Neural progenitor cell (in vitro differentiated cells): Measurements from ENCODE around the gene CHRNB4. TPM values are rescaled to one million over a fixed set of nuclear protein-coding genes. Genes with fewer than 3 reads are reported as not detected.
A peak's percentile ranks its signal among the peaks of the same experiment; 100 is the strongest.

Source experiments
- DNase-seq: peaks from one replicate; pipeline ENCODE4 v3.0.0-alpha.2; 2016; ENCODE audit warnings: low spot score
- H2AFZ ChIP-seq: fragments of 200-600 bp; sonication (generic); replicated peaks from 2 replicates; pipeline ENCODE4 v1.6.1; 2016; ENCODE audit warnings: antibody characterized with exemption
- H3F3A ChIP-seq: fragments of 200-600 bp; sonication (generic); 2 replicates; pipeline ENCODE4 v1.6.1; 2016; ENCODE audit warnings: antibody characterized with exemption, low read depth
- H3K27ac ChIP-seq: fragments of 200-600 bp; sonication (generic); 2 replicates; pipeline ENCODE4 v1.5.1; 2016; ENCODE audit warnings: mild to moderate bottlenecking
- H3K27me3 ChIP-seq: fragments of 200-600 bp; sonication (generic); 2 replicates; pipeline ENCODE4 v1.6.1; 2016; ENCODE audit warnings: mild to moderate bottlenecking, moderate library complexity
- H3K36me3 ChIP-seq: fragments of 200-600 bp; sonication (generic); 2 replicates; pipeline ENCODE4 v1.5.1; 2016
- H3K4me1 ChIP-seq: fragments of 200-600 bp; sonication (generic); 2 replicates; pipeline ENCODE4 v1.6.1; 2016; ENCODE audit warnings: mixed run types
- H3K4me2 ChIP-seq: fragments of 200-600 bp; sonication (generic); 2 replicates; pipeline ENCODE4 v1.6.1; 2016
- H3K4me3 ChIP-seq: fragments of 200-600 bp; sonication (generic); 2 replicates; pipeline ENCODE4 v1.5.1; 2016
- H3K79me2 ChIP-seq: fragments of 200-600 bp; sonication (generic); 2 replicates; pipeline ENCODE4 v1.6.1; 2016; ENCODE audit warnings: low read depth
- H3K9ac ChIP-seq: fragments of 200-600 bp; sonication (generic); 2 replicates; pipeline ENCODE4 v1.6.1; 2016
- H3K9me3 ChIP-seq: fragments of 200-600 bp; sonication (generic); 2 replicates; pipeline ENCODE4 v1.5.1; 2016; ENCODE audit warnings: low read depth
- H4K20me1 ChIP-seq: fragments of 200-600 bp; sonication (generic); 2 replicates; pipeline ENCODE4 v1.6.1; 2016; ENCODE audit warnings: low read depth
- H3K27ac Mint-ChIP-seq: 3 replicates; pipeline ENCODE4 v1.8.0; 2021; ENCODE audit warnings: mixed read lengths
- H3K27me3 Mint-ChIP-seq: 2 replicates; pipeline ENCODE4 v1.8.0; 2022; ENCODE audit warnings: low read depth, mild to moderate bottlenecking, inconsistent platforms, moderate library complexity, mixed read lengths; ENCODE audit not compliant: insufficient read depth
- H3K36me3 Mint-ChIP-seq: 3 replicates; pipeline ENCODE4 v1.8.0; 2021; ENCODE audit warnings: mixed read lengths
- H3K4me1 Mint-ChIP-seq: 3 replicates; pipeline ENCODE4 v1.8.0; 2021; ENCODE audit warnings: mixed read lengths
- H3K4me3 Mint-ChIP-seq: 3 replicates; pipeline ENCODE4 v1.8.0; 2021; ENCODE audit warnings: mild to moderate bottlenecking, moderate library complexity, mixed read lengths
- H3K9me3 Mint-ChIP-seq: 3 replicates; pipeline ENCODE4 v1.8.0; 2020; ENCODE audit warnings: mixed read lengths
- EZH2 ChIP-seq: fragments of 200-600 bp; sonication (generic); IDR thresholded peaks from 2 replicates; pipeline ENCODE4 v1.6.1; 2017; ENCODE audit warnings: antibody characterized with exemption, mild to moderate bottlenecking, moderate library complexity
- EZH2phosphoT487 ChIP-seq: fragments of 200-600 bp; sonication (generic); IDR thresholded peaks from 2 replicates; pipeline ENCODE4 v1.6.1; 2017; ENCODE audit warnings: antibody characterized with exemption
- total RNA-seq: library from RNA; depleted of rRNA; stranded (reverse); fragments of >200 nt; gene quantifications from 2 replicates; pipeline ENCODE4 v1.2.3, GENCODE V29; 2015; ENCODE audit warnings: low replicate concordance
- TF ChIP-seq, protein P1 (sequence below): fragments of 200-600 bp; sonication (generic); IDR thresholded peaks from 2 replicates; pipeline ENCODE4 v1.5.1; 2017; ENCODE audit warnings: antibody characterized with exemption, mild to moderate bottlenecking

Gene CHRNB4
- total RNA-seq, 1 donor from 2014 or later = 0.24 TPM

DNA sequence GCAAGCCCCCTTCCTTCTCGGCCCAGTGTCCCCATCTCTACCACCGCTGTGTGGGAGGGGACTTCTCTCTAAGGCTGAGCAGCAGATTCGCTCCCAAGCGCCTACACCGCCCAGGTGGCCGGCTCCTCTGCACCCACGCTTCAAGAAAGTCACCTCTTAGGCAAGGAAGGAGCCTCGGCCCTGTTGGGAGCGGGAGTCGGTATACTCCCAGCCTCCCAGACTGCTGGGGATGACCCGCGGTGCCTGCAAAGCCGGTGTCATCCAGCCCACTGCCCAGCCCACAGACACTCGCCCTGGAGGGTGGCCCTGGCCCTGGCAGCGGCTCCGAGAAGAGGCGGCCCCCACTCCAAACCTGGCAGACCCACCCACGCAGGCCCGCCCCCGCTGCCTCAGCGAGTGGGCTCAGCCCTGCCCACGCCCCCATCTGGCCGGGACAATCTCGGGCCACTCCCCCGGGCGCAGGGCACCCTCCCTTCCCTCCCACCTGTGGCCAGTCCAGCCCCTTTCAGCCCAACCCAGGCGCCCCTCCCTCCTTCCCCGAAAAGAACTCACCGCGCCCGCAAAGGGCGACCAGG lies 396 bp downstream of the CHRNB4 start:
- H3K9me3 Mint-ChIP-seq = no peaks in the 10 kb centered on the region
- H3F3A ChIP-seq = peaks cover 15% of the 10 kb centered on the region
- H3K4me2 ChIP-seq = peak overlapping the region; percentile 89
- H2AFZ ChIP-seq = peak overlapping the region; percentile 80
- no peaks in the 10 kb centered on the region for H3K9me3 ChIP-seq
- no peak overlapping the region for H3K27ac Mint-ChIP-seq
- no peaks in the 10 kb centered on the region for H3K36me3 ChIP-seq
- peak overlapping the region; percentile 64 for H3K4me3 ChIP-seq
- H3K79me2 ChIP-seq = no peaks in the 10 kb centered on the region
- no peak overlapping the region for H3K27ac ChIP-seq
- no peaks in the 10 kb centered on the region for H3K36me3 Mint-ChIP-seq
- H3K4me1 ChIP-seq = peaks cover 6% of the 10 kb centered on the region
- TF ChIP-seq EZH2phosphoT487 (no peak), EZH2 (no peak)
- TF ChIP-seq, protein P1, sequence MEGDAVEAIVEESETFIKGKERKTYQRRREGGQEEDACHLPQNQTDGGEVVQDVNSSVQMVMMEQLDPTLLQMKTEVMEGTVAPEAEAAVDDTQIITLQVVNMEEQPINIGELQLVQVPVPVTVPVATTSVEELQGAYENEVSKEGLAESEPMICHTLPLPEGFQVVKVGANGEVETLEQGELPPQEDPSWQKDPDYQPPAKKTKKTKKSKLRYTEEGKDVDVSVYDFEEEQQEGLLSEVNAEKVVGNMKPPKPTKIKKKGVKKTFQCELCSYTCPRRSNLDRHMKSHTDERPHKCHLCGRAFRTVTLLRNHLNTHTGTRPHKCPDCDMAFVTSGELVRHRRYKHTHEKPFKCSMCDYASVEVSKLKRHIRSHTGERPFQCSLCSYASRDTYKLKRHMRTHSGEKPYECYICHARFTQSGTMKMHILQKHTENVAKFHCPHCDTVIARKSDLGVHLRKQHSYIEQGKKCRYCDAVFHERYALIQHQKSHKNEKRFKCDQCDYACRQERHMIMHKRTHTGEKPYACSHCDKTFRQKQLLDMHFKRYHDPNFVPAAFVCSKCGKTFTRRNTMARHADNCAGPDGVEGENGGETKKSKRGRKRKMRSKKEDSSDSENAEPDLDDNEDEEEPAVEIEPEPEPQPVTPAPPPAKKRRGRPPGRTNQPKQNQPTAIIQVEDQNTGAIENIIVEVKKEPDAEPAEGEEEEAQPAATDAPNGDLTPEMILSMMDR = no peak
- peaks cover 13% of the 10 kb centered on the region for H3K4me1 Mint-ChIP-seq
- no peak for DNase-seq
- H3K27me3 Mint-ChIP-seq = peaks cover 23% of the 10 kb centered on the region
- H4K20me1 ChIP-seq = no peaks in the 10 kb centered on the region
- H3K4me3 Mint-ChIP-seq = peak overlapping the region; percentile 81
- H3K9ac ChIP-seq = no peak overlapping the region
- peaks cover 30% of the 10 kb centered on the region for H3K27me3 ChIP-seq

DNA sequence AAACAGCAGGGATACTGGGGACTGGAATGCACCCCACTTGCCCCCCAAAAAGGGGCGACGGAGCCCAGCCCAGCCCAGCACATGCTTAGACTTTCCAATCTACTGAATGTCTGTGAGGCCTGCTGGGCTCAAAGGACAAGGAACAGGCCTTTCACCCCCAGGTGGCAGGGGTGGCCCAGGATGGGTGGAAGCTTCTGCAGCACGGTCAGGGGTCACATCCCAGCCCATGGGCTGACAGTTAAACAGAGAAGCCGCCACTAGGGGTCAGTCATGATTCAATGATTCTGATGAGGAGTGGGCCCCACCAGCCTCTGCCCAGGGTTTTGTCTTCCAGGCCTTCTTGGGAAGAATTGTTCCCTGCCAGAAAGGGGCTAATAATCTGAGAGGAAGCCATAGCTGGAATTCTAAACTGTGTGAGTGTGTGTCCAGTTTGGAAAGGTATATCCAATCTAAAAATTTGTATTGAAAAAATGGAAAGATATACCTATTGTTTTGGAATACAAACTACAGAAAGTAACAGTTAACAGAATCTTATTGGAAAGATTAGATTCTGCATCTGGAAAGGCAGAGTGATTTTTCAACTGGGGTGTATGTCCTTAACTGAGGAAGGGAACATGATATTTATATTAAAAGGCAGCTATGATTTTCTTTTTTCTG lies 2.2 kb downstream of the CHRNB4 start:
- Histone ChIP-seq H3K27ac (no peak overlapping the region), H3K27me3 (peaks cover 30% of the 10 kb centered on the region), H3K4me3 (no peak overlapping the region), H3K9me3 (no peaks in the 10 kb centered on the region), H3K36me3 (no peaks in the 10 kb centered on the region), H3K4me2 (no peak overlapping the region), H4K20me1 (no peaks in the 10 kb centered on the region), H3K79me2 (no peaks in the 10 kb centered on the region), H3K4me1 (peaks cover 6% of the 10 kb centered on the region), H3K9ac (no peak overlapping the region), H3F3A (peaks cover 15% of the 10 kb centered on the region), H2AFZ (no peak overlapping the region)
- Mint-ChIP-seq H3K27ac (no peak overlapping the region), H3K4me1 (peaks cover 13% of the 10 kb centered on the region), H3K36me3 (no peaks in the 10 kb centered on the region), H3K27me3 (peaks cover 27% of the 10 kb centered on the region), H3K9me3 (no peaks in the 10 kb centered on the region), H3K4me3 (no peak overlapping the region)
- peak; percentile 94 for DNase-seq
- TF ChIP-seq EZH2 (no peak), EZH2phosphoT487 (no peak)
- TF ChIP-seq, protein P1 = peak; percentile 80

DNA sequence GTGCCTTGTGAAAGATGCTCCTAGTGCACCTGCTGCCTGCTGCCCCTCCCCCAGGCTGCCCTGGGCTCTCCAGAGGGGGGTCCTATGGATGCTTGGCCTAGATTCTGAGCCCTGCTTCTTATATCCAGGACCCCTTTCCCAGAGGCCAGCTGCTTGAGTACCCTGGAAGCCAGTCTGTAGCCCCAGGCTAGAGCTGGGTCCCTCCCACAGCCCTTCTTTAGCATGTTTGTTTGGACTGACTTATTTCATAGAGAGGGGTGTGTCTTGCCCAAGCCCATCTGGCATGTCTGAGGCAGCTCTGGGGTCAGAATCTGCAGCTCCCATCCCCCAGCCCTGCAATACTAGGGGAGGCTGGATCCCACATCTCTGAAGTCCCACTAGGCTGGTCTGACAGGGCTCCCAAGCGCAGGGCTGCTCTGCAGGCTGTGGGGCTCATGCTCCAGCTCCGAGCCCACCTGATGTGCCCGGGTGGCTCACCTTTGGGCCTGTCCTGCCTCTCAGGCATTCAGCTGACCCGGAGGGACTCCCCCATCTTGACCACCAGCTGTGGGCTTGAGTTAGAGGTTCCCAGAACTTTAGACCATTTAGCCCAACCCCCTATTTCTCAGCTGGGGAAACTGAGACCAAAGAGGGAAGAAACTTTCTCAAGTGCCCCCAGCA lies 3.1 kb downstream of the CHRNB4 start:
- H3K9ac ChIP-seq = no peak overlapping the region
- H3K9me3 ChIP-seq = no peaks in the 10 kb centered on the region
- no peaks in the 10 kb centered on the region for H3K36me3 ChIP-seq
- peaks cover 15% of the 10 kb centered on the region for H3F3A ChIP-seq
- H4K20me1 ChIP-seq = no peaks in the 10 kb centered on the region
- H2AFZ ChIP-seq = no peak overlapping the region
- H3K36me3 Mint-ChIP-seq = no peaks in the 10 kb centered on the region
- H3K79me2 ChIP-seq = no peaks in the 10 kb centered on the region
- no peak overlapping the region for H3K4me3 Mint-ChIP-seq
- H3K4me1 Mint-ChIP-seq = peaks cover 13% of the 10 kb centered on the region
- DNase-seq = no peak
- H3K27ac Mint-ChIP-seq = no peak overlapping the region
- H3K27me3 Mint-ChIP-seq = peaks cover 28% of the 10 kb centered on the region
- H3K27ac ChIP-seq = no peak overlapping the region
- no peak for TF ChIP-seq EZH2
- TF ChIP-seq EZH2phosphoT487 = no peak
- TF ChIP-seq, protein P1 = no peak
- H3K9me3 Mint-ChIP-seq = peaks cover 1% of the 10 kb centered on the region
- no peak overlapping the region for H3K4me2 ChIP-seq
- H3K4me1 ChIP-seq = peaks cover 6% of the 10 kb centered on the region
- H3K27me3 ChIP-seq = peaks cover 30% of the 10 kb centered on the region
- no peak overlapping the region for H3K4me3 ChIP-seq
